HEK293 (cell line): ENCODE measurements around the gene SPIN4.
"Not testable (repeated sequence)": the region's sequence is repeated elsewhere in the genome, so short reads cannot be mapped to it uniquely, and the experiment has no call there.

Experiments used
- ZBTB48 ChIP-seq: fragments of 450-650 bp; formaldehyde crosslinking; IDR thresholded peaks from 2 replicates; pipeline ENCODE4 v1.5.1; 2016; ENCODE audit warnings: missing biosample characterization, missing genetic modification characterization
- ZNF138 ChIP-seq: fragments of 450-650 bp; formaldehyde crosslinking; IDR thresholded peaks from 2 replicates; pipeline ENCODE4 v1.5.1; 2016; ENCODE audit warnings: missing biosample characterization, missing genetic modification characterization, borderline replicate concordance
- ZNF37A ChIP-seq: fragments of 450-650 bp; IDR thresholded peaks from 2 replicates; pipeline ENCODE4 v1.5.1; 2018; ENCODE audit warnings: missing biosample characterization, missing genetic modification characterization
- ZNF600 ChIP-seq: fragments of 450-650 bp; formaldehyde crosslinking; IDR thresholded peaks from 2 replicates; pipeline ENCODE4 v1.5.1; 2016; ENCODE audit warnings: missing biosample characterization, missing genetic modification characterization
- ZNF670 ChIP-seq: fragments of 450-650 bp; formaldehyde crosslinking; IDR thresholded peaks from 2 replicates; pipeline ENCODE4 v1.5.1; 2016; ENCODE audit warnings: missing biosample characterization, missing genetic modification characterization, low read depth
- ZSCAN30 ChIP-seq: fragments of 450-650 bp; IDR thresholded peaks from 2 replicates; pipeline ENCODE4 v1.5.1; 2018; ENCODE audit warnings: missing biosample characterization, mild to moderate bottlenecking, missing genetic modification characterization, moderate library complexity
- TF ChIP-seq, protein P1 (sequence below): fragments of 450-650 bp; formaldehyde crosslinking; IDR thresholded peaks from 2 replicates; pipeline ENCODE4 v1.5.1; 2016; ENCODE audit warnings: missing biosample characterization, missing genetic modification characterization
- TF ChIP-seq, protein P2 (sequence below): fragments of 450-650 bp; formaldehyde crosslinking; IDR thresholded peaks from 2 replicates; pipeline ENCODE4 v1.5.1; 2016; ENCODE audit warnings: missing biosample characterization, missing genetic modification characterization
- TF ChIP-seq, protein P3 (sequence below): fragments of 450-650 bp; formaldehyde crosslinking; IDR thresholded peaks from 2 replicates; pipeline ENCODE4 v1.5.1; 2017; ENCODE audit warnings: missing biosample characterization, missing genetic modification characterization
- TF ChIP-seq, protein P4 (sequence below): fragments of 450-650 bp; formaldehyde crosslinking; IDR thresholded peaks from 2 replicates; pipeline ENCODE4 v1.5.1; 2016; ENCODE audit warnings: missing biosample characterization, missing genetic modification characterization, borderline replicate concordance
- TF ChIP-seq, protein P5 (sequence below): fragments of 450-650 bp; formaldehyde crosslinking; IDR thresholded peaks from 2 replicates; pipeline ENCODE4 v1.5.1; 2016; ENCODE audit warnings: missing biosample characterization, missing genetic modification characterization

DNA sequence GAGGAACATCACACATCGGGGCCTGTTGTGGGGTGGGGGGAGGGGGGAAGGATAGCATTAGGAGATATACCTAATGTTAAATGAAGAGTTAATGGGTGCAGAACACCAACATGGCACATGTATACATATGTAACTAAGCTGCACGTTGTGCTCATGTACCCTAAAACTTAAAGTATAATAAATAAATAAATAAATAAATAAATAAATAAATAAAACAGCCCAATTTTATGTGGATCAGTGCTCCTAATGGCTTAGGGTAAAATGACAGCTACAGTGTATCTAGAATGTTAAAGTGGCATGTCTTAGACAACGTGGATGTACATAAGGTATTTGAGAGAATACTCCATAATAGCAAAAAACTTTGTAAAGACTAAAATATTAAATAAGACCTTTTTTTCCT is 21.9 kb upstream of the SPIN4 start:
- TF ChIP-seq, protein P1, sequence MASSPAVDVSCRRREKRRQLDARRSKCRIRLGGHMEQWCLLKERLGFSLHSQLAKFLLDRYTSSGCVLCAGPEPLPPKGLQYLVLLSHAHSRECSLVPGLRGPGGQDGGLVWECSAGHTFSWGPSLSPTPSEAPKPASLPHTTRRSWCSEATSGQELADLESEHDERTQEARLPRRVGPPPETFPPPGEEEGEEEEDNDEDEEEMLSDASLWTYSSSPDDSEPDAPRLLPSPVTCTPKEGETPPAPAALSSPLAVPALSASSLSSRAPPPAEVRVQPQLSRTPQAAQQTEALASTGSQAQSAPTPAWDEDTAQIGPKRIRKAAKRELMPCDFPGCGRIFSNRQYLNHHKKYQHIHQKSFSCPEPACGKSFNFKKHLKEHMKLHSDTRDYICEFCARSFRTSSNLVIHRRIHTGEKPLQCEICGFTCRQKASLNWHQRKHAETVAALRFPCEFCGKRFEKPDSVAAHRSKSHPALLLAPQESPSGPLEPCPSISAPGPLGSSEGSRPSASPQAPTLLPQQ: not testable (repeated sequence)
- TF ChIP-seq, protein P2, sequence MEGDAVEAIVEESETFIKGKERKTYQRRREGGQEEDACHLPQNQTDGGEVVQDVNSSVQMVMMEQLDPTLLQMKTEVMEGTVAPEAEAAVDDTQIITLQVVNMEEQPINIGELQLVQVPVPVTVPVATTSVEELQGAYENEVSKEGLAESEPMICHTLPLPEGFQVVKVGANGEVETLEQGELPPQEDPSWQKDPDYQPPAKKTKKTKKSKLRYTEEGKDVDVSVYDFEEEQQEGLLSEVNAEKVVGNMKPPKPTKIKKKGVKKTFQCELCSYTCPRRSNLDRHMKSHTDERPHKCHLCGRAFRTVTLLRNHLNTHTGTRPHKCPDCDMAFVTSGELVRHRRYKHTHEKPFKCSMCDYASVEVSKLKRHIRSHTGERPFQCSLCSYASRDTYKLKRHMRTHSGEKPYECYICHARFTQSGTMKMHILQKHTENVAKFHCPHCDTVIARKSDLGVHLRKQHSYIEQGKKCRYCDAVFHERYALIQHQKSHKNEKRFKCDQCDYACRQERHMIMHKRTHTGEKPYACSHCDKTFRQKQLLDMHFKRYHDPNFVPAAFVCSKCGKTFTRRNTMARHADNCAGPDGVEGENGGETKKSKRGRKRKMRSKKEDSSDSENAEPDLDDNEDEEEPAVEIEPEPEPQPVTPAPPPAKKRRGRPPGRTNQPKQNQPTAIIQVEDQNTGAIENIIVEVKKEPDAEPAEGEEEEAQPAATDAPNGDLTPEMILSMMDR: not testable (repeated sequence)
- TF ChIP-seq ZNF670 (tag by site-specific recombination); ZBTB48 (tag by site-specific recombination); ZNF600; ZNF37A; ZNF138 (tag by site-specific recombination); ZSCAN30 (tag by site-specific recombination): not testable (repeated sequence)
- TF ChIP-seq, protein P3, sequence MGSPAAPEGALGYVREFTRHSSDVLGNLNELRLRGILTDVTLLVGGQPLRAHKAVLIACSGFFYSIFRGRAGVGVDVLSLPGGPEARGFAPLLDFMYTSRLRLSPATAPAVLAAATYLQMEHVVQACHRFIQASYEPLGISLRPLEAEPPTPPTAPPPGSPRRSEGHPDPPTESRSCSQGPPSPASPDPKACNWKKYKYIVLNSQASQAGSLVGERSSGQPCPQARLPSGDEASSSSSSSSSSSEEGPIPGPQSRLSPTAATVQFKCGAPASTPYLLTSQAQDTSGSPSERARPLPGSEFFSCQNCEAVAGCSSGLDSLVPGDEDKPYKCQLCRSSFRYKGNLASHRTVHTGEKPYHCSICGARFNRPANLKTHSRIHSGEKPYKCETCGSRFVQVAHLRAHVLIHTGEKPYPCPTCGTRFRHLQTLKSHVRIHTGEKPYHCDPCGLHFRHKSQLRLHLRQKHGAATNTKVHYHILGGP (tag by site-specific recombination): not testable (repeated sequence)
- TF ChIP-seq, protein P4, sequence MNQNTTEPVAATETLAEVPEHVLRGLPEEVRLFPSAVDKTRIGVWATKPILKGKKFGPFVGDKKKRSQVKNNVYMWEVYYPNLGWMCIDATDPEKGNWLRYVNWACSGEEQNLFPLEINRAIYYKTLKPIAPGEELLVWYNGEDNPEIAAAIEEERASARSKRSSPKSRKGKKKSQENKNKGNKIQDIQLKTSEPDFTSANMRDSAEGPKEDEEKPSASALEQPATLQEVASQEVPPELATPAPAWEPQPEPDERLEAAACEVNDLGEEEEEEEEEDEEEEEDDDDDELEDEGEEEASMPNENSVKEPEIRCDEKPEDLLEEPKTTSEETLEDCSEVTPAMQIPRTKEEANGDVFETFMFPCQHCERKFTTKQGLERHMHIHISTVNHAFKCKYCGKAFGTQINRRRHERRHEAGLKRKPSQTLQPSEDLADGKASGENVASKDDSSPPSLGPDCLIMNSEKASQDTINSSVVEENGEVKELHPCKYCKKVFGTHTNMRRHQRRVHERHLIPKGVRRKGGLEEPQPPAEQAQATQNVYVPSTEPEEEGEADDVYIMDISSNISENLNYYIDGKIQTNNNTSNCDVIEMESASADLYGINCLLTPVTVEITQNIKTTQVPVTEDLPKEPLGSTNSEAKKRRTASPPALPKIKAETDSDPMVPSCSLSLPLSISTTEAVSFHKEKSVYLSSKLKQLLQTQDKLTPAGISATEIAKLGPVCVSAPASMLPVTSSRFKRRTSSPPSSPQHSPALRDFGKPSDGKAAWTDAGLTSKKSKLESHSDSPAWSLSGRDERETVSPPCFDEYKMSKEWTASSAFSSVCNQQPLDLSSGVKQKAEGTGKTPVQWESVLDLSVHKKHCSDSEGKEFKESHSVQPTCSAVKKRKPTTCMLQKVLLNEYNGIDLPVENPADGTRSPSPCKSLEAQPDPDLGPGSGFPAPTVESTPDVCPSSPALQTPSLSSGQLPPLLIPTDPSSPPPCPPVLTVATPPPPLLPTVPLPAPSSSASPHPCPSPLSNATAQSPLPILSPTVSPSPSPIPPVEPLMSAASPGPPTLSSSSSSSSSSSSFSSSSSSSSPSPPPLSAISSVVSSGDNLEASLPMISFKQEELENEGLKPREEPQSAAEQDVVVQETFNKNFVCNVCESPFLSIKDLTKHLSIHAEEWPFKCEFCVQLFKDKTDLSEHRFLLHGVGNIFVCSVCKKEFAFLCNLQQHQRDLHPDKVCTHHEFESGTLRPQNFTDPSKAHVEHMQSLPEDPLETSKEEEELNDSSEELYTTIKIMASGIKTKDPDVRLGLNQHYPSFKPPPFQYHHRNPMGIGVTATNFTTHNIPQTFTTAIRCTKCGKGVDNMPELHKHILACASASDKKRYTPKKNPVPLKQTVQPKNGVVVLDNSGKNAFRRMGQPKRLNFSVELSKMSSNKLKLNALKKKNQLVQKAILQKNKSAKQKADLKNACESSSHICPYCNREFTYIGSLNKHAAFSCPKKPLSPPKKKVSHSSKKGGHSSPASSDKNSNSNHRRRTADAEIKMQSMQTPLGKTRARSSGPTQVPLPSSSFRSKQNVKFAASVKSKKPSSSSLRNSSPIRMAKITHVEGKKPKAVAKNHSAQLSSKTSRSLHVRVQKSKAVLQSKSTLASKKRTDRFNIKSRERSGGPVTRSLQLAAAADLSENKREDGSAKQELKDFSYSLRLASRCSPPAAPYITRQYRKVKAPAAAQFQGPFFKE (tag by site-specific recombination): not testable (repeated sequence)
- TF ChIP-seq, protein P5, sequence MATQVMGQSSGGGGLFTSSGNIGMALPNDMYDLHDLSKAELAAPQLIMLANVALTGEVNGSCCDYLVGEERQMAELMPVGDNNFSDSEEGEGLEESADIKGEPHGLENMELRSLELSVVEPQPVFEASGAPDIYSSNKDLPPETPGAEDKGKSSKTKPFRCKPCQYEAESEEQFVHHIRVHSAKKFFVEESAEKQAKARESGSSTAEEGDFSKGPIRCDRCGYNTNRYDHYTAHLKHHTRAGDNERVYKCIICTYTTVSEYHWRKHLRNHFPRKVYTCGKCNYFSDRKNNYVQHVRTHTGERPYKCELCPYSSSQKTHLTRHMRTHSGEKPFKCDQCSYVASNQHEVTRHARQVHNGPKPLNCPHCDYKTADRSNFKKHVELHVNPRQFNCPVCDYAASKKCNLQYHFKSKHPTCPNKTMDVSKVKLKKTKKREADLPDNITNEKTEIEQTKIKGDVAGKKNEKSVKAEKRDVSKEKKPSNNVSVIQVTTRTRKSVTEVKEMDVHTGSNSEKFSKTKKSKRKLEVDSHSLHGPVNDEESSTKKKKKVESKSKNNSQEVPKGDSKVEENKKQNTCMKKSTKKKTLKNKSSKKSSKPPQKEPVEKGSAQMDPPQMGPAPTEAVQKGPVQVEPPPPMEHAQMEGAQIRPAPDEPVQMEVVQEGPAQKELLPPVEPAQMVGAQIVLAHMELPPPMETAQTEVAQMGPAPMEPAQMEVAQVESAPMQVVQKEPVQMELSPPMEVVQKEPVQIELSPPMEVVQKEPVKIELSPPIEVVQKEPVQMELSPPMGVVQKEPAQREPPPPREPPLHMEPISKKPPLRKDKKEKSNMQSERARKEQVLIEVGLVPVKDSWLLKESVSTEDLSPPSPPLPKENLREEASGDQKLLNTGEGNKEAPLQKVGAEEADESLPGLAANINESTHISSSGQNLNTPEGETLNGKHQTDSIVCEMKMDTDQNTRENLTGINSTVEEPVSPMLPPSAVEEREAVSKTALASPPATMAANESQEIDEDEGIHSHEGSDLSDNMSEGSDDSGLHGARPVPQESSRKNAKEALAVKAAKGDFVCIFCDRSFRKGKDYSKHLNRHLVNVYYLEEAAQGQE: 0 out of 2 replicates have a peak, but pooled peaks have one; percentile 20
